Panc1 (cell line): ENCODE data around the gene PSMD6. TPM values are rescaled to one million over a fixed set of nuclear protein-coding genes. Genes with fewer than 3 reads are reported as not detected.

Source experiments
- ATAC-seq: fragments of 200-7000 bp; cut with Tn5 transposase; 2 replicates; pipeline ENCODE4 v1.9.1; 2020; ENCODE audit warnings: mild to moderate bottlenecking, moderate library complexity
- BruUV-seq: library from RNA; stranded (reverse); fragments of 400-500 nt; replicated peaks from 2 replicates; lab custom pipeline; 2021; lab: Mats Ljungman, UMichigan
- CTCF ChIA-PET: fragments of 300-600 bp; sonication (Branson Sonifier 250); formaldehyde crosslinking; loops from one replicate; lab custom pipeline; 2022; ENCODE audit warnings: antibody characterized with exemption; lab: Charles Lee
- POLR2A ChIA-PET: fragments of 300-600 bp; sonication (Branson Sonifier 250); formaldehyde crosslinking; loops from one replicate; lab custom pipeline; 2022; ENCODE audit warnings: antibody characterized with exemption; lab: Charles Lee
- DNase-seq: peaks from one replicate; pipeline ENCODE4 v3.0.0-alpha.2; 2010; ENCODE audit warnings: low read depth, low spot score
- H3K27ac ChIP-seq: 2 replicates; pipeline ENCODE4 v1.5.1; 2011; ENCODE audit warnings: mild to moderate bottlenecking, low read length, inconsistent platforms
- H3K27me3 ChIP-seq: fragments of 200-500 bp; sonication (Bioruptor generic); 2 replicates; pipeline ENCODE4 v1.6.0; 2014; ENCODE audit warnings: low read length, inconsistent platforms; ENCODE audit not compliant: control insufficient read depth, insufficient read depth
- H3K36me3 ChIP-seq: fragments of 200-500 bp; sonication (Bioruptor generic); 2 replicates; pipeline ENCODE4 v1.5.1; 2014; ENCODE audit warnings: inconsistent platforms, mild to moderate bottlenecking, low read length, moderate library complexity; ENCODE audit not compliant: control insufficient read depth, insufficient read depth
- H3K4me1 ChIP-seq: 2 replicates; pipeline ENCODE4 v1.5.1; 2011; ENCODE audit warnings: inconsistent platforms, mild to moderate bottlenecking, low read length, moderate library complexity; ENCODE audit not compliant: control insufficient read depth, insufficient read depth
- H3K4me3 ChIP-seq, 2 experiments: 2 replicates each; pipeline ENCODE4 v1.5.1; 2011 to 2012; ENCODE audit warnings: low read depth in 2 of 2, low read length in 2 of 2, mild to moderate bottlenecking in 2 of 2, inconsistent platforms in 1 of 2, moderate library complexity in 1 of 2
- H3K9me3 ChIP-seq: fragments of 200-500 bp; sonication (Bioruptor generic); 2 replicates; pipeline ENCODE4 v1.5.1; 2014; ENCODE audit warnings: low read depth, mild to moderate bottlenecking, inconsistent platforms, low read length, moderate library complexity; ENCODE audit not compliant: control insufficient read depth, insufficient read depth
- POLR2AphosphoS5 ChIP-seq: IDR thresholded peaks from 2 replicates; pipeline ENCODE4 v1.6.1; 2012; ENCODE audit warnings: mild to moderate bottlenecking, low read depth, low read length, moderate library complexity
- SIN3A ChIP-seq: IDR thresholded peaks from 2 replicates; pipeline ENCODE4 v1.6.1; 2012; ENCODE audit warnings: low read depth, mild to moderate bottlenecking, low read length, moderate library complexity, borderline replicate concordance; ENCODE audit not compliant: insufficient read depth
- TCF7L2 ChIP-seq: IDR thresholded peaks from 2 replicates; pipeline ENCODE4 v1.6.1; 2011; ENCODE audit warnings: mild to moderate bottlenecking, low read depth, low read length, inconsistent platforms
- in situ Hi-C: cut with HindIII; loops from 2 replicates; pipeline ENCODE4 v1.10.0; 2016; ENCODE audit warnings: low sequenced_read_pairs, low pct_unique_long_range_greater_than_20kb
- intact Hi-C: fragments of 100-400 bp; cut with micrococcal nuclease; formaldehyde crosslinking; loops from one replicate; pipeline ENCODE4 v1.10.0; 2022; ENCODE audit not compliant: unreplicated experiment
- total RNA-seq: library from RNA; stranded (reverse); gene quantifications from one replicate; pipeline ENCODE4 v1.2.1, GENCODE V29; 2021; ENCODE audit not compliant: unreplicated experiment
- TF ChIP-seq, protein P1 (sequence below), 2 experiments: IDR thresholded peaks; 2 replicates each; pipeline ENCODE4 v1.6.1; 2011 to 2012; ENCODE audit warnings: low read depth in 2 of 2, control low read depth in 1 of 2, low read length in 1 of 2, mild to moderate bottlenecking in 1 of 2, moderate library complexity in 1 of 2; ENCODE audit not compliant: insufficient read depth in 1 of 2
- TF ChIP-seq, protein P2 (sequence below): fragments of 450-650 bp; IDR thresholded peaks from 2 replicates; pipeline ENCODE4 v1.5.1; 2017; ENCODE audit warnings: mild to moderate bottlenecking

The PSMD6 gene
- total RNA-seq, 1 experiment from 2014 or later, result 55.6 TPM

DNA sequence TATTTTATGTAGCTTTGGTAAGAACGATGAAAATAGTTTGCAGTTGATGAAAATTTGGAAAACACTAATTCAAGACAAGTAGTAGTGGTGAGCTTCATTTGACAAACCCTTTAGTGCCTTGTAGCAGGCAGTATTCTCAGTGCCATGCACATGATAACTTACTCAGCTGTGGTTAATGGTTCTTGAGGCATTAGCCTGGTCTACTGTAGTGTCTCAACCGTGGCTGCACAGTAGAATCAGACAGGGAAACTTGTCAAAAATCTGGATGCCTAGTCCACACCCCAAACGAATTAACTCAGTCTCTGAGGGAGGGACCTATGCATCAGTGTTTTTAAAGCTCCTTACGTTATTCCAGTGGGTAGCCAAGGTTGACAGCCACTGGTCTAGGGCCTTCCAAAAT, 45.4 kb downstream of the PSMD6 start:
- ATAC-seq, result no peak

DNA sequence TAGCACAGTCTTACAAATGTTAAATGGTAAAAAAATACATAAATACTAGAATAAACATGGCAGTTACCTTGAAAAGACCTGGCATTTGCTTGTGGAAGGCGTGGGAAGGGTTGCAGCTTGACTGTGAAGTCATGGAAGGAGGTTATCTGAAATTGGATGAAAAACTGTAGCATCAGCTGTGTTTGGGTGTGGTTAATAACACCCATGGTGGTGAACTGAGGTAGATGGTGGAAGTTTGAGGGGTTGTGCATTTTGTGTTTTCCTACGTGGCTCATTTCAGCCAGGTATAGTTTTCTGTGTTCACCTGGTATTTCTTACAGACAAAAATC, 46.5 kb downstream of the PSMD6 start:
- BruUV-seq, result no TSS peak
- TF ChIP-seq POLR2AphosphoS5, result no peak
- TF ChIP-seq, protein P1, sequence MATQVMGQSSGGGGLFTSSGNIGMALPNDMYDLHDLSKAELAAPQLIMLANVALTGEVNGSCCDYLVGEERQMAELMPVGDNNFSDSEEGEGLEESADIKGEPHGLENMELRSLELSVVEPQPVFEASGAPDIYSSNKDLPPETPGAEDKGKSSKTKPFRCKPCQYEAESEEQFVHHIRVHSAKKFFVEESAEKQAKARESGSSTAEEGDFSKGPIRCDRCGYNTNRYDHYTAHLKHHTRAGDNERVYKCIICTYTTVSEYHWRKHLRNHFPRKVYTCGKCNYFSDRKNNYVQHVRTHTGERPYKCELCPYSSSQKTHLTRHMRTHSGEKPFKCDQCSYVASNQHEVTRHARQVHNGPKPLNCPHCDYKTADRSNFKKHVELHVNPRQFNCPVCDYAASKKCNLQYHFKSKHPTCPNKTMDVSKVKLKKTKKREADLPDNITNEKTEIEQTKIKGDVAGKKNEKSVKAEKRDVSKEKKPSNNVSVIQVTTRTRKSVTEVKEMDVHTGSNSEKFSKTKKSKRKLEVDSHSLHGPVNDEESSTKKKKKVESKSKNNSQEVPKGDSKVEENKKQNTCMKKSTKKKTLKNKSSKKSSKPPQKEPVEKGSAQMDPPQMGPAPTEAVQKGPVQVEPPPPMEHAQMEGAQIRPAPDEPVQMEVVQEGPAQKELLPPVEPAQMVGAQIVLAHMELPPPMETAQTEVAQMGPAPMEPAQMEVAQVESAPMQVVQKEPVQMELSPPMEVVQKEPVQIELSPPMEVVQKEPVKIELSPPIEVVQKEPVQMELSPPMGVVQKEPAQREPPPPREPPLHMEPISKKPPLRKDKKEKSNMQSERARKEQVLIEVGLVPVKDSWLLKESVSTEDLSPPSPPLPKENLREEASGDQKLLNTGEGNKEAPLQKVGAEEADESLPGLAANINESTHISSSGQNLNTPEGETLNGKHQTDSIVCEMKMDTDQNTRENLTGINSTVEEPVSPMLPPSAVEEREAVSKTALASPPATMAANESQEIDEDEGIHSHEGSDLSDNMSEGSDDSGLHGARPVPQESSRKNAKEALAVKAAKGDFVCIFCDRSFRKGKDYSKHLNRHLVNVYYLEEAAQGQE (IDR thresholded peaks at IDR 0.05; ENCODE audit: insufficient read depth in 1 of 2, low read depth in 2 of 2, low read length in 1 of 2), result no peak
- no peak for TF ChIP-seq SIN3A
- no peak for TF ChIP-seq TCF7L2
- TF ChIP-seq, protein P2, sequence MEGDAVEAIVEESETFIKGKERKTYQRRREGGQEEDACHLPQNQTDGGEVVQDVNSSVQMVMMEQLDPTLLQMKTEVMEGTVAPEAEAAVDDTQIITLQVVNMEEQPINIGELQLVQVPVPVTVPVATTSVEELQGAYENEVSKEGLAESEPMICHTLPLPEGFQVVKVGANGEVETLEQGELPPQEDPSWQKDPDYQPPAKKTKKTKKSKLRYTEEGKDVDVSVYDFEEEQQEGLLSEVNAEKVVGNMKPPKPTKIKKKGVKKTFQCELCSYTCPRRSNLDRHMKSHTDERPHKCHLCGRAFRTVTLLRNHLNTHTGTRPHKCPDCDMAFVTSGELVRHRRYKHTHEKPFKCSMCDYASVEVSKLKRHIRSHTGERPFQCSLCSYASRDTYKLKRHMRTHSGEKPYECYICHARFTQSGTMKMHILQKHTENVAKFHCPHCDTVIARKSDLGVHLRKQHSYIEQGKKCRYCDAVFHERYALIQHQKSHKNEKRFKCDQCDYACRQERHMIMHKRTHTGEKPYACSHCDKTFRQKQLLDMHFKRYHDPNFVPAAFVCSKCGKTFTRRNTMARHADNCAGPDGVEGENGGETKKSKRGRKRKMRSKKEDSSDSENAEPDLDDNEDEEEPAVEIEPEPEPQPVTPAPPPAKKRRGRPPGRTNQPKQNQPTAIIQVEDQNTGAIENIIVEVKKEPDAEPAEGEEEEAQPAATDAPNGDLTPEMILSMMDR, result no peak
- no peaks in the 10 kb centered on the region for H3K27me3 ChIP-seq
- H3K4me1 ChIP-seq, result no peaks in the 10 kb centered on the region
- intact Hi-C loops, result no loop called here
- H3K27ac ChIP-seq, result no peak overlapping the region
- no peak overlapping the region for H3K4me3 ChIP-seq
- ATAC-seq, result no peak
- no peaks in the 10 kb centered on the region for H3K9me3 ChIP-seq
- POLR2A ChIA-PET, result no interaction called here
- in situ Hi-C loops, result no loop called here
- CTCF ChIA-PET, result no interaction called here
- H3K36me3 ChIP-seq, result peaks cover 5% of the 10 kb centered on the region
- no peak for DNase-seq

More for the DNA sequence above, 45.4 kb downstream of the PSMD6 start:
- no peaks in the 10 kb centered on the region for H3K4me1 ChIP-seq
- ChIA-PET CTCF (no interaction called here), POLR2A (no interaction called here)
- no peak for DNase-seq
- intact Hi-C loops (no loop called here), in situ Hi-C loops (no loop called here)
- no peaks in the 10 kb centered on the region for H3K27me3 ChIP-seq
- TF ChIP-seq, protein P1 (IDR thresholded peaks at IDR 0.05; ENCODE audit: insufficient read depth in 1 of 2, low read depth in 2 of 2, low read length in 1 of 2), result no peak
- TF ChIP-seq TCF7L2, result no peak
- TF ChIP-seq, protein P2, result no peak
- TF ChIP-seq SIN3A, result no peak
- no peak for TF ChIP-seq POLR2AphosphoS5
- no peak overlapping the region for H3K27ac ChIP-seq
- BruUV-seq, result no TSS peak
- no peak overlapping the region for H3K4me3 ChIP-seq
- peaks cover 6% of the 10 kb centered on the region for H3K36me3 ChIP-seq
- no peaks in the 10 kb centered on the region for H3K9me3 ChIP-seq
